Hepatocyte (in vitro differentiated cells): Measurements from ENCODE around the gene FAF1.

ENCODE experiments used
- EZH2 ChIP-seq: fragments of 200-600 bp; sonication (generic); IDR thresholded peaks from 2 replicates; pipeline ENCODE4 v1.6.1; 2016; ENCODE audit warnings: antibody characterized with exemption, mild to moderate bottlenecking, borderline replicate concordance
- TF ChIP-seq, protein P1 (sequence below): fragments of 200-600 bp; sonication (generic); IDR thresholded peaks from 2 replicates; pipeline ENCODE4 v1.5.1; 2016; ENCODE audit warnings: antibody characterized with exemption, mild to moderate bottlenecking; ENCODE audit not compliant: poor library complexity

GRCh38 chr1:50877641-50878040 is 82.4 kb downstream of the FAF1 start:
- TF ChIP-seq, protein P1, sequence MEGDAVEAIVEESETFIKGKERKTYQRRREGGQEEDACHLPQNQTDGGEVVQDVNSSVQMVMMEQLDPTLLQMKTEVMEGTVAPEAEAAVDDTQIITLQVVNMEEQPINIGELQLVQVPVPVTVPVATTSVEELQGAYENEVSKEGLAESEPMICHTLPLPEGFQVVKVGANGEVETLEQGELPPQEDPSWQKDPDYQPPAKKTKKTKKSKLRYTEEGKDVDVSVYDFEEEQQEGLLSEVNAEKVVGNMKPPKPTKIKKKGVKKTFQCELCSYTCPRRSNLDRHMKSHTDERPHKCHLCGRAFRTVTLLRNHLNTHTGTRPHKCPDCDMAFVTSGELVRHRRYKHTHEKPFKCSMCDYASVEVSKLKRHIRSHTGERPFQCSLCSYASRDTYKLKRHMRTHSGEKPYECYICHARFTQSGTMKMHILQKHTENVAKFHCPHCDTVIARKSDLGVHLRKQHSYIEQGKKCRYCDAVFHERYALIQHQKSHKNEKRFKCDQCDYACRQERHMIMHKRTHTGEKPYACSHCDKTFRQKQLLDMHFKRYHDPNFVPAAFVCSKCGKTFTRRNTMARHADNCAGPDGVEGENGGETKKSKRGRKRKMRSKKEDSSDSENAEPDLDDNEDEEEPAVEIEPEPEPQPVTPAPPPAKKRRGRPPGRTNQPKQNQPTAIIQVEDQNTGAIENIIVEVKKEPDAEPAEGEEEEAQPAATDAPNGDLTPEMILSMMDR: no peak
- no peak for TF ChIP-seq EZH2
